Measurements from ENCODE around the gene PAFAH2. TPM values are rescaled to one million over a fixed set of nuclear protein-coding genes. Genes with fewer than 3 reads are reported as not detected.

Gene PAFAH2
- total RNA-seq, 1 experiment from 2014 or later, result 12.4 TPM

DNA sequence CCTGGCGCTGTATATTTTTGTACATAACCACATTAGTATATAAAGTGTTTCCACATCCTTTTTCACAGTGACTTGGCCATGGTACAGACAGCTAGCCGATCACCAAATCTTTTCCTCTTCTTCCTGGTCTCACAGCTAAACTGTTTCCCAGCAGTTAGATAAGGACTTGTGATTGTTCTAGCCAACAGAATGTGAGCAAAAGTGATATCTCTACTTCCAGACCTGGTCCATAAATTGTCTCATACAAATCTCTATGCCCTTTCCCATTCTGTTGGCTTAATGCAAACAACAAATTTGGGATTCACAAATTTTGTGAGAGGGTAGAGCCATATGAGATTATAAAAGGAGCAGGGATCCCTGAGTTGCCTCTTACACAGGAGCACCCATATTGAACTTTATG is 19.5 kb downstream of the PAFAH2 start:
- Histone ChIP-seq H3K9ac (ENCODE audit: extremely low read depth, insufficient read length, low read length) (no peak overlapping the region), H3K14ac (ENCODE audit: insufficient read depth, low read length) (no peak overlapping the region), H3K79me2 (ENCODE audit: insufficient read depth, low read length) (no peaks in the 10 kb centered on the region), H3K79me1 (ENCODE audit: insufficient read depth, low read depth, low read length, poor library complexity, severe bottlenecking) (no peaks in the 10 kb centered on the region), H4K20me1 (ENCODE audit: control insufficient read depth, insufficient read depth, insufficient read length) (no peaks in the 10 kb centered on the region), H2BK5ac (ENCODE audit: insufficient read length, low read length) (no peak overlapping the region), H4K8ac (replicated peaks; ENCODE audit: insufficient read length, low read depth, low read length) (no peak overlapping the region), H3K4ac (ENCODE audit: low read depth, low read length) (no peak overlapping the region), H3K56ac (ENCODE audit: insufficient read length, low read depth, low read length) (no peak overlapping the region), H2BK120ac (ENCODE audit: low read depth, low read length, poor library complexity, severe bottlenecking) (no peak overlapping the region), H3K23ac (ENCODE audit: insufficient read length, low read depth, low read length) (no peak overlapping the region), H2BK12ac (ENCODE audit: insufficient read length, low read depth, low read length) (no peak overlapping the region), H2BK15ac (ENCODE audit: low read depth, low read length) (no peak overlapping the region), H3K23me2 (ENCODE audit: insufficient read length, low read depth, low read length, poor library complexity, severe bottlenecking) (no peaks in the 10 kb centered on the region), H3T11ph (ENCODE audit: low read length) (no peak overlapping the region), H3K27me3 (ENCODE audit: insufficient read depth, low read length) (no peaks in the 10 kb centered on the region), H4K5ac (ENCODE audit: insufficient read length, low read depth, low read length) (no peak overlapping the region), H3K9me3 (ENCODE audit: control insufficient read depth, low read depth, low read length) (no peaks in the 10 kb centered on the region), H4K91ac (ENCODE audit: insufficient read length, low read depth, low read length) (no peak overlapping the region), H3K4me2 (ENCODE audit: insufficient read depth, insufficient read length, low read length) (no peak overlapping the region), H3K27ac (ENCODE audit: insufficient read length, low read depth, low read length) (no peak overlapping the region), H2AK5ac (ENCODE audit: insufficient read length, low read length) (no peak overlapping the region), H2AFZ (ENCODE audit: low read length) (no peak overlapping the region), H3K4me1 (ENCODE audit: insufficient read depth, low read length) (no peaks in the 10 kb centered on the region), H2BK20ac (ENCODE audit: low read depth, low read length, poor library complexity, severe bottlenecking) (no peak overlapping the region), H3K18ac (ENCODE audit: insufficient read length, low read depth, low read length) (no peak overlapping the region)
- Mint-ChIP-seq H3K36me3 (ENCODE audit: insufficient read depth in 1 of 3, low read depth in 3 of 3) (peaks cover 7 to 60% (median 53%) of the 10 kb centered on the region in 3 experiments; a peak in 6 of 7 replicates), H3K27ac (no peak overlapping the region; a peak in 1 of 7 replicates), H3K9me3 (no peaks in the 10 kb centered on the region), H3K4me1 (no peaks in the 10 kb centered on the region), H3K4me3 (no peak overlapping the region), H3K27me3 (ENCODE audit: low read depth) (peaks cover 3% of the 10 kb centered on the region; the same call in 1 of the 2 replicates)
- DNase-seq, result no peak
- TF ChIP-seq, protein P1, sequence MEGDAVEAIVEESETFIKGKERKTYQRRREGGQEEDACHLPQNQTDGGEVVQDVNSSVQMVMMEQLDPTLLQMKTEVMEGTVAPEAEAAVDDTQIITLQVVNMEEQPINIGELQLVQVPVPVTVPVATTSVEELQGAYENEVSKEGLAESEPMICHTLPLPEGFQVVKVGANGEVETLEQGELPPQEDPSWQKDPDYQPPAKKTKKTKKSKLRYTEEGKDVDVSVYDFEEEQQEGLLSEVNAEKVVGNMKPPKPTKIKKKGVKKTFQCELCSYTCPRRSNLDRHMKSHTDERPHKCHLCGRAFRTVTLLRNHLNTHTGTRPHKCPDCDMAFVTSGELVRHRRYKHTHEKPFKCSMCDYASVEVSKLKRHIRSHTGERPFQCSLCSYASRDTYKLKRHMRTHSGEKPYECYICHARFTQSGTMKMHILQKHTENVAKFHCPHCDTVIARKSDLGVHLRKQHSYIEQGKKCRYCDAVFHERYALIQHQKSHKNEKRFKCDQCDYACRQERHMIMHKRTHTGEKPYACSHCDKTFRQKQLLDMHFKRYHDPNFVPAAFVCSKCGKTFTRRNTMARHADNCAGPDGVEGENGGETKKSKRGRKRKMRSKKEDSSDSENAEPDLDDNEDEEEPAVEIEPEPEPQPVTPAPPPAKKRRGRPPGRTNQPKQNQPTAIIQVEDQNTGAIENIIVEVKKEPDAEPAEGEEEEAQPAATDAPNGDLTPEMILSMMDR (conservative IDR thresholded peaks at IDR 0.05), result no peak
- no CpG with 5 or more reads among the region's 2 CpGs for WGBS (ENCODE audit: extremely low coverage, insufficient read length, low lambda C conversion rate)

Measured in H9 (cell line).